Smooth muscle cell (in vitro differentiated cells): ENCODE results near the gene ADNP. TPM values are rescaled to one million over a fixed set of nuclear protein-coding genes. Genes with fewer than 3 reads are reported as not detected.

ENCODE experiments used
- DNase-seq: peaks from one replicate; lab custom pipeline; 2025; ENCODE audit not compliant: unreplicated experiment; lab: John Stamatoyannopoulos, UW
- H2AFZ ChIP-seq: fragments of 200-600 bp; sonication (generic); 2 replicates; pipeline ENCODE4 v1.6.0; 2016; ENCODE audit warnings: antibody characterized with exemption, low read depth, mild to moderate bottlenecking
- H3F3A ChIP-seq: fragments of 200-600 bp; sonication (generic); 2 replicates; pipeline ENCODE4 v1.6.0; 2017; ENCODE audit warnings: antibody characterized with exemption, low read depth
- H3K27ac ChIP-seq: fragments of 200-600 bp; sonication (generic); 2 replicates; pipeline ENCODE4 v1.5.1; 2016; ENCODE audit warnings: low read depth, mild to moderate bottlenecking
- H3K27me3 ChIP-seq: fragments of 200-600 bp; sonication (generic); 2 replicates; pipeline ENCODE4 v1.6.1; 2016; ENCODE audit warnings: low read depth, mild to moderate bottlenecking
- H3K36me3 ChIP-seq: fragments of 200-600 bp; sonication (generic); 2 replicates; pipeline ENCODE4 v1.5.1; 2016; ENCODE audit warnings: low read depth
- H3K4me1 ChIP-seq: fragments of 200-600 bp; sonication (generic); 2 replicates; pipeline ENCODE4 v1.5.1; 2016; ENCODE audit warnings: low read depth
- H3K4me2 ChIP-seq: fragments of 200-600 bp; sonication (generic); 2 replicates; pipeline ENCODE4 v1.6.0; 2016; ENCODE audit warnings: mild to moderate bottlenecking
- H3K4me3 ChIP-seq: fragments of 200-600 bp; sonication (generic); 2 replicates; pipeline ENCODE4 v1.5.1; 2016; ENCODE audit warnings: mild to moderate bottlenecking
- H3K79me2 ChIP-seq: fragments of 200-600 bp; sonication (generic); 2 replicates; pipeline ENCODE4 v1.6.0; 2016; ENCODE audit warnings: low read depth, mild to moderate bottlenecking
- H3K9ac ChIP-seq: fragments of 200-600 bp; sonication (generic); 2 replicates; pipeline ENCODE4 v1.6.0; 2016; ENCODE audit warnings: low read depth
- H3K9me3 ChIP-seq: fragments of 200-600 bp; sonication (generic); replicated peaks from 2 replicates; pipeline ENCODE4 v1.5.1; 2016; ENCODE audit warnings: low read depth
- H4K20me1 ChIP-seq: fragments of 200-600 bp; sonication (generic); 2 replicates; pipeline ENCODE4 v1.6.0; 2016; ENCODE audit warnings: low read depth
- CTCF ChIP-seq: fragments of 200-600 bp; sonication (generic); IDR thresholded peaks from 2 replicates; pipeline ENCODE4 v1.5.1; 2017; ENCODE audit warnings: borderline replicate concordance, mild to moderate bottlenecking, antibody characterized with exemption; ENCODE audit not compliant: insufficient read depth, poor library complexity, severe bottlenecking
- WGBS: methylation state at CpG from one replicate; pipeline ENCODE4 v1.1.7; 2016; ENCODE audit warnings: low lambda C conversion rate; 5-methylcytosine and 5-hydroxymethylcytosine counted together
- polyA plus RNA-seq: library from polyadenylated mRNA; unstranded; fragments of >200 nt; fragmentation: Nextera tagmentation; extraction: Ambion mirVana; gene quantifications from 2 replicates; pipeline ENCODE4 v1.2.1, GENCODE V29; 2016
- total RNA-seq: library from RNA; depleted of rRNA; stranded (reverse); fragments of >200 nt; gene quantifications from 2 replicates; pipeline ENCODE4 v1.2.3, GENCODE V29; 2014

ADNP gene
- total and polyA plus RNA-seq, 2 experiments from 2014 or later: 14.2 to 57.4 TPM

DNA sequence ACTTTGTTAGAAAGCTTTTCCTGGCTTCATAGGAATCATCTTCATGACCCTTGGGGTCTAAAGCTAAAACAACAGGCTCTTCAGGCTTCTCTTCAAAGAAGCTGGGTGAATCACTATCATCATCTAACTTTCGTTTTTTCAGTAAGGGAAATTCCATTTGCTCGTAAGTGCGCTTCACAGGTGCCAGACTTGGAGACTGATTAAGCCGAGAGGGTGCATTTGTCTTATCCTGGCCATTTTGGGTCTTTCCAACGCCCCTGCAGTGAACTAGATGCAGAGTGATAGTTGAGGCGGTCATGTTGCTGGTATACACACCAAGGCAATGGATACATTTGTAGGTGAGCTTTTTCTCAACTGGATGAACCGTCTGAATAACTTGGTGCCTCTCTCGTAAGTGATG, 38.8 kb downstream of the ADNP start:
- Histone ChIP-seq H4K20me1 (peaks cover 94% of the 10 kb centered on the region), H2AFZ (no peak overlapping the region), H3K4me2 (no peak overlapping the region), H3K36me3 (peaks cover 31% of the 10 kb centered on the region), H3K4me3 (no peak overlapping the region), H3F3A (peaks cover 30% of the 10 kb centered on the region), H3K4me1 (no peaks in the 10 kb centered on the region), H3K27ac (no peak overlapping the region), H3K79me2 (peaks cover 48% of the 10 kb centered on the region), H3K27me3 (no peaks in the 10 kb centered on the region), H3K9ac (no peak overlapping the region), H3K9me3 (no peaks in the 10 kb centered on the region)
- no peak for DNase-seq
- WGBS: 95% methylated on average over 8 of the region's 8 CpGs
- TF ChIP-seq CTCF: no peak

DNA sequence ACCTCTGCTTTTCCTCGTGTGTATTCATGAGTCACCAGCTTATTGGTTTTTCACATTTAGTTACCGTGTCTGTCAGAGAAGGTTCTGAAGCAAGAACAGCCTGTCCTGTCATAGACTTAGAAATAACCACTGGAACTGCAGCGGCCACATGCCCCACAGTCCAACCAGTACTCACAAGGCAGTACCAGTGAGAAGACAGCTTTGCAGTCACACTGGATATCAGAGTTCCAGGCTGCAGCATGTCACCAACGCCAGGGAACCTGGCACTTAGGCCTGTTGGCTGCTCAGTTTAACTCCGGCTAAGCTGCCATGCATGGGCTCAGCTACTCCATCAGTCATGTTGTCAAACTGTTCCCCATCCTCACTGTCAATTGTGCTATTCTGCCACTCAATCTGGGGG, 40.1 kb downstream of the ADNP start:
- Histone ChIP-seq H3K4me2 (no peak overlapping the region), H3F3A (peaks cover 25% of the 10 kb centered on the region), H3K36me3 (peaks cover 27% of the 10 kb centered on the region), H3K27ac (no peak overlapping the region), H3K4me1 (no peaks in the 10 kb centered on the region), H3K79me2 (peaks cover 37% of the 10 kb centered on the region), H3K27me3 (no peaks in the 10 kb centered on the region), H3K9ac (no peak overlapping the region), H3K9me3 (no peaks in the 10 kb centered on the region), H4K20me1 (peaks cover 93% of the 10 kb centered on the region), H3K4me3 (no peak overlapping the region), H2AFZ (no peak overlapping the region)
- 70% methylated on average over 5 of the region's 5 CpGs for WGBS
- TF ChIP-seq CTCF: no peak
- DNase-seq: no peak

GRCh38 chr20:50887576-50887975, 43.7 kb downstream of the ADNP start:
- WGBS: 92% methylated on average over 3 of the region's 3 CpGs
- Histone ChIP-seq H3K27me3 (no peaks in the 10 kb centered on the region), H3K36me3 (peaks cover 13% of the 10 kb centered on the region), H2AFZ (no peak overlapping the region), H3K4me3 (no peak overlapping the region), H3K79me2 (peaks cover 13% of the 10 kb centered on the region), H3K9me3 (no peaks in the 10 kb centered on the region), H3K27ac (no peak overlapping the region), H3K4me1 (no peaks in the 10 kb centered on the region), H3K4me2 (no peak overlapping the region), H4K20me1 (peaks cover 58% of the 10 kb centered on the region), H3F3A (peaks cover 7% of the 10 kb centered on the region), H3K9ac (no peak overlapping the region)
- no peak for TF ChIP-seq CTCF
- no peak for DNase-seq

DNA sequence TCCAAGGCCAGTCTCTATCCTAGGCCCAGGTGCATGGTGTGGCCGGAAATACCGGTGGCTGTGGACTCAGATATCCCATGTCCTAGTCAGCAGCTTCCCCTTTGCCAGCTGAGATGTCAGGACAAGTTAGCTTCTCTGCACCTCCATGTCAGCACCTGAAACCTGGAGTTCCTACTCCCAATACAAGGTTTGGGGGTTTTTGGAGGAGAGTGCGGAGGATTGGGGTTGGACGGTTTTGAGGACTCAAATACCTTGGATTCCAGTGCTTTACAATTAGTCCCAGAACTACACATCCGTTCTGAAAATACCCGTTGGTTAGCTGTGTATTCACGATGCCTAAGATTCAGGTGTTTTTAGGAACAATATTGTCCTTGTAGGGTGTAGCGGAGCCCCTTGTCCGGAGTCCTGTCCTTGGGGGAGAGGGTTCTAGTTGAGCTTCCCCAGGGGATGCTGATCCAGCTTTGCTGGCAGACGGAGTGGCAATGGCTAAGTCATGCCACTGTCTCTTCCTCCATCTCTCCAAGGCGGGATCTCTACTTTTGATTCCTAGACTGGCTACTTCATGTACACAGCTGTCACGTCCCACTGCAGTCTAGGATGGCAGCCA, 45.0 kb downstream of the ADNP start:
- H3K27ac ChIP-seq: no peak overlapping the region

More for the DNA sequence above, 45.0 kb downstream of the ADNP start:
- WGBS: 95% methylated on average over 12 of the region's 12 CpGs
- Histone ChIP-seq H4K20me1 (peaks cover 45% of the 10 kb centered on the region), H3K36me3 (peaks cover 11% of the 10 kb centered on the region), H3F3A (peaks cover 7% of the 10 kb centered on the region), H3K4me2 (no peak overlapping the region), H3K4me3 (no peak overlapping the region), H3K9ac (no peak overlapping the region), H3K79me2 (peaks cover 12% of the 10 kb centered on the region), H2AFZ (no peak overlapping the region), H3K9me3 (no peaks in the 10 kb centered on the region), H3K4me1 (no peaks in the 10 kb centered on the region), H3K27me3 (no peaks in the 10 kb centered on the region)
- DNase-seq: no peak
- TF ChIP-seq CTCF: no peak
